Endothelial cell of umbilical vein (primary cell): Measurements from ENCODE around the gene C9orf153. TPM values are rescaled to one million over a fixed set of nuclear protein-coding genes. Genes with fewer than 3 reads are reported as not detected.

ENCODE experiments used
- BruUV-seq: library from RNA; stranded (reverse); fragments of 400-500 nt; replicated peaks from 2 replicates; lab custom pipeline; 2021; lab: Mats Ljungman, UMichigan
- CTCF ChIA-PET: fragments of 300-600, 350-600 bp; sonication (Branson Sonifier 250); formaldehyde crosslinking; loops from one replicate; lab custom pipeline; 2021; ENCODE audit warnings: antibody characterized with exemption, inconsistent platforms; lab: Charles Lee
- POLR2A ChIA-PET: fragments of 300-600, 350-600 bp; sonication (Branson Sonifier 250); formaldehyde crosslinking; loops from one replicate; lab custom pipeline; 2021; ENCODE audit warnings: antibody characterized with exemption, inconsistent platforms; lab: Charles Lee
- DNase-seq: peaks from one replicate; pipeline ENCODE4 v3.0.0-alpha.2; 2011; ENCODE audit warnings: low read depth, low spot score
- FAIRE-seq: peaks from 2 replicates; lab custom pipeline; 2011; peaks lifted over from hg19 to GRCh38; lab: Jason Lieb, UNC
- H2AFZ ChIP-seq: 2 replicates; pipeline ENCODE4 v1.6.0; 2012; ENCODE audit warnings: low read depth, low read length, control low read depth, inconsistent platforms
- H3K27ac ChIP-seq: 2 replicates; pipeline ENCODE4 v1.5.1; 2011; ENCODE audit warnings: low read depth, mild to moderate bottlenecking, control low read depth, low read length, moderate library complexity; ENCODE audit not compliant: insufficient read depth
- H3K27me3 ChIP-seq, 2 experiments: 2 replicates each; pipeline versions ENCODE4 v1.6.0 to v1.6.1; 2011; ENCODE audit warnings: low read length in 2 of 2, mixed read lengths in 1 of 2; ENCODE audit not compliant: control insufficient read depth in 2 of 2, insufficient read depth in 2 of 2
- H3K36me3 ChIP-seq, 2 experiments: 2 replicates in 1 of 2; 3 replicates in 1 of 2; pipeline ENCODE4 v1.5.1; 2011; ENCODE audit warnings: low read length in 2 of 2, mild to moderate bottlenecking in 1 of 2, moderate library complexity in 1 of 2; ENCODE audit not compliant: control insufficient read depth in 2 of 2, insufficient read depth in 2 of 2; ENCODE audit errors: extremely low read depth in 1 of 2
- H3K4me1 ChIP-seq: 3 replicates; pipeline ENCODE4 v1.5.1; 2011; ENCODE audit warnings: mild to moderate bottlenecking, low read length; ENCODE audit not compliant: control insufficient read depth, insufficient read depth; ENCODE audit errors: extremely low read depth
- H3K4me2 ChIP-seq: 2 replicates; pipeline ENCODE4 v1.6.1; 2011; ENCODE audit warnings: low read length, control low read depth, mixed read lengths; ENCODE audit not compliant: insufficient read depth
- H3K4me3 ChIP-seq, 3 experiments: fragments of 200-600 bp in 1 of 3; sonication (generic), shearing (Covaris generic) in 1 of 3; replicated peaks in 1 of 3; 2 replicates each; pipeline ENCODE4 v1.5.1; 2011 to 2016; ENCODE audit warnings: control low read depth in 3 of 3, low read length in 3 of 3, mild to moderate bottlenecking in 2 of 3, inconsistent platforms in 1 of 3, low read depth in 1 of 3, moderate library complexity in 1 of 3; ENCODE audit not compliant: insufficient read depth in 1 of 3
- H3K79me2 ChIP-seq: 2 replicates; pipeline ENCODE4 v1.6.0; 2012; ENCODE audit warnings: low read length, inconsistent platforms; ENCODE audit not compliant: control insufficient read depth, insufficient read depth
- H3K9ac ChIP-seq: replicated peaks from 2 replicates; pipeline ENCODE3; 2011; ENCODE audit warnings: low read length, control low read depth; ENCODE audit not compliant: insufficient read depth; ENCODE audit errors: extremely low read depth
- H3K9me1 ChIP-seq: replicated peaks from 3 replicates; pipeline ENCODE4 v1.6.0; 2011; ENCODE audit warnings: mild to moderate bottlenecking, low read length; ENCODE audit not compliant: control insufficient read depth, insufficient read depth; ENCODE audit errors: extremely low read depth
- H3K9me3 ChIP-seq: replicated peaks from 2 replicates; pipeline ENCODE4 v1.5.1; 2012; ENCODE audit warnings: low read length, inconsistent platforms; ENCODE audit not compliant: control insufficient read depth, insufficient read depth
- H4K20me1 ChIP-seq: replicated peaks from 2 replicates; pipeline ENCODE3; 2011; ENCODE audit warnings: mild to moderate bottlenecking, low read length; ENCODE audit not compliant: control insufficient read depth, insufficient read depth; ENCODE audit errors: extremely low read depth
- CTCF ChIP-seq, 2 donors: IDR thresholded peaks; 1 replicate in 1 of 2; 2 replicates in 1 of 2; pipeline ENCODE4 v1.5.1; 2011; ENCODE audit warnings: low read length in 2 of 2, mild to moderate bottlenecking in 2 of 2, moderate library complexity in 2 of 2, control low read depth in 1 of 2, inconsistent platforms in 1 of 2, low read depth in 1 of 2; ENCODE audit not compliant: insufficient read depth in 1 of 2; ENCODE audit errors: extremely low read depth in 1 of 2
- EZH2 ChIP-seq: IDR thresholded peaks from 2 replicates; pipeline ENCODE4 v1.6.1; 2012; ENCODE audit warnings: borderline replicate concordance, low read depth, mild to moderate bottlenecking, moderate library complexity, low read length, inconsistent platforms; ENCODE audit not compliant: severe bottlenecking
- GATA2 ChIP-seq: IDR thresholded peaks from 2 replicates; pipeline ENCODE4 v1.7.0; 2011; ENCODE audit warnings: low read depth, mild to moderate bottlenecking, moderate library complexity, mixed read lengths, low read length; ENCODE audit not compliant: insufficient read length, insufficient read depth
- MYC ChIP-seq: IDR thresholded peaks from one replicate; pipeline ENCODE4 v1.6.1; 2011; ENCODE audit warnings: mild to moderate bottlenecking, low read depth, low read length
- dilution Hi-C: fragments of 300-500 bp; cut with MboI; formaldehyde crosslinking; loops from one replicate; pipeline ENCODE4 v1.15.0; 2019; ENCODE audit warnings: low sequenced_read_pairs; ENCODE audit not compliant: extremely low pct_ligation_motif_present
- intact Hi-C: fragments of 100-400 bp; cut with micrococcal nuclease; formaldehyde crosslinking; loops from one replicate; pipeline ENCODE4 v1.10.0; 2022
- polyA plus RNA-seq, 4 experiments: library from polyadenylated mRNA; depleted of rRNA in 3 of 4; stranded (reverse) in 3 of 4; unstranded in 1 of 4; fragments of >200 nt; gene quantifications; 2 replicates each; pipeline versions ENCODE4 v1.2.1 to v1.2.3, GENCODE V29; 2011 to 2012; ENCODE audit warnings: missing spikeins in 1 of 4
- total RNA-seq: library from RNA; stranded (reverse); gene quantifications from 2 replicates; pipeline ENCODE4 v1.2.3, GENCODE V29; 2021
- TF ChIP-seq, protein P1 (sequence below): IDR thresholded peaks from 2 replicates; pipeline ENCODE4 v1.6.1; 2011; ENCODE audit not compliant: insufficient read depth, insufficient read length

Gene C9orf153
- total and polyA plus RNA-seq, 2 donors (not counting 3 experiments of a cell fraction or from before 2014, with no cell fraction given) = 0.66 TPM; not detected in 1

DNA sequence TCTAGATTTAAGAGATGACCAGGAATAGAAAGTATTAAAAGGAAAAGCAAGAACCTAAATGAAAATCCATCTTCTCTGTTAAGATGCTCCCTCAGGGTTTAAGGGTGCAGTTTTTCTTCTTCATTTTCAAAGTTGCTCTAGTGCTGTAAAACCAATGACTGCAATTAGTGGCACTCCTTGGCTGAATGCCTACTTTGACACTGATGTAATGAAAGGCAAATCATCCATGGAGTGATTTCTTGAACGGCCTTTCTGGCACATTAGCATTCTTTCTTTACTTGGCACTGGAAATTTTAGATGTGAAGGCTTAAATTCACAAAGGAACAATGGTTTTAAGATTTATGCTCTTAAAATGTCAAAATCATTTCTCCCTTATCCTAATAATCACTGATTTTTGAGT, 42.2 kb upstream of the C9orf153 start:
- H3K79me2 ChIP-seq = no peaks in the 10 kb centered on the region
- H3K9me1 ChIP-seq = no peaks in the 10 kb centered on the region
- no peak overlapping the region for H3K27ac ChIP-seq
- peaks cover 7% of the 10 kb centered on the region for H3K4me1 ChIP-seq
- dilution Hi-C loops = no loop called here
- peaks cover 19 to 23% of the 10 kb centered on the region in 2 experiments for H3K36me3 ChIP-seq
- H3K4me2 ChIP-seq = no peak overlapping the region
- FAIRE-seq = no peak
- intact Hi-C loops = no loop called here
- no peak overlapping the region for H3K9ac ChIP-seq
- no peak overlapping the region for H2AFZ ChIP-seq
- ChIA-PET CTCF (no interaction called here), POLR2A (no interaction called here)
- DNase-seq = no peak
- no peaks in the 10 kb centered on the region for H3K27me3 ChIP-seq
- H3K9me3 ChIP-seq = no peaks in the 10 kb centered on the region
- TF ChIP-seq EZH2 = no peak
- TF ChIP-seq MYC = no peak
- no peak for TF ChIP-seq GATA2
- no TSS peak for BruUV-seq
- no peaks in the 10 kb centered on the region for H4K20me1 ChIP-seq
- no peak overlapping the region for H3K4me3 ChIP-seq

- Histone ChIP-seq H3K79me2 (no peaks in the 10 kb centered on the region), H3K4me3 (no peak overlapping the region), H3K9ac (no peak overlapping the region), H4K20me1 (no peaks in the 10 kb centered on the region), H3K9me1 (no peaks in the 10 kb centered on the region), H3K4me2 (no peak overlapping the region), H2AFZ (no peak overlapping the region), H3K27ac (no peak overlapping the region), H3K4me1 (peaks cover 7% of the 10 kb centered on the region), H3K9me3 (no peaks in the 10 kb centered on the region), H3K36me3 (peaks cover 19 to 20% of the 10 kb centered on the region in 2 experiments), H3K27me3 (no peaks in the 10 kb centered on the region)
- no peak for FAIRE-seq
- intact Hi-C loops (no loop called here), dilution Hi-C loops (no loop called here)
- POLR2A ChIA-PET = no interaction called here
- CTCF ChIA-PET = no interaction called here
- no peak for DNase-seq
- BruUV-seq = no TSS peak
- TF ChIP-seq MYC (no peak), CTCF (IDR thresholded peaks at IDR 0.05; ENCODE audit: extremely low read depth in 1 of 2, insufficient read depth in 1 of 2, low read depth in 1 of 2, low read length in 2 of 2) (no peak)
- TF ChIP-seq, protein P1, sequence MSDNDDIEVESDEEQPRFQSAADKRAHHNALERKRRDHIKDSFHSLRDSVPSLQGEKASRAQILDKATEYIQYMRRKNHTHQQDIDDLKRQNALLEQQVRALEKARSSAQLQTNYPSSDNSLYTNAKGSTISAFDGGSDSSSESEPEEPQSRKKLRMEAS = no peak
These were observed 41.2 kb upstream of the C9orf153 start for GRCh38 chr9:86300701-86301100.
